Superior temporal gyrus (tissue), 1 donor: ENCODE measurements around the gene PLEKHH3.

Source experiments
- DNase-seq: peaks from one replicate; pipeline ENCODE4 v3.0.0-alpha.2; 2016; ENCODE audit errors: extremely low spot score

Gene PLEKHH3

GRCh38 chr17:42676424-42677011 is at the start of gene PLEKHH3:
Gene PLEKHH3 (minus strand): TSS chr17:42676994. CDS start chr17:42676563, 431 bp downstream.
- peak; percentile 55 for DNase-seq

- no peak for DNase-seq
Observed at GRCh38 chr17:42725143-42725542, 48.3 kb upstream of the PLEKHH3 start.

- DNase-seq, result no peak
Observed at GRCh38 chr17:42723636-42724035, 46.8 kb upstream of the PLEKHH3 start.

DNA sequence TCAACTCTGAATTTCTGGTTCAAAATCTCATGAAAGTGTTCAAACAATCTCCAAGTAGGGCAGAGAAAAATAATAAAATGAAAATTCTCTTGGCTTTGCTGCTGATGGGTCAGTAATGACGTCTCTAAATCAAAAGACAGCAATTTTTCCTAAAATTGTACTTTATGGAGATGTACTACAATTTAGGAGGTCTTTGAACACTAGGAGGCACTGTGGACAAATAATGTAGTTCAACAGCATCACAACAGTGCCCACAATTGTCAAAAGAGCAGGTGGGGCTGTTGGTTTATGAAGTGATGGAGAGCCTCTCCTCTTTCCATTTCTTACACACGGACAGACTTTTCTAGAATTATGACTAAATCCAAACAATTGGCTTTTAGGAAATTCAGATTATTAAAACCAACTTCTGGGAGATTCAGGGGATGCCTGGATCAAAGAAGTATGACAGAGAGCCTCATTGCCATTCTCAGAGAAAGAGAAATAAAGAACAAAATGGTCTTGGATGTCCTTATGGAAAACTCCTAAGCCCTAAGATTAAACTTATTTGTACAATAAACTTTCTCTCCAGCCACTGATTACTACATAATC is 44.3 kb upstream of the PLEKHH3 start:
- peak; percentile 92 for DNase-seq

DNA sequence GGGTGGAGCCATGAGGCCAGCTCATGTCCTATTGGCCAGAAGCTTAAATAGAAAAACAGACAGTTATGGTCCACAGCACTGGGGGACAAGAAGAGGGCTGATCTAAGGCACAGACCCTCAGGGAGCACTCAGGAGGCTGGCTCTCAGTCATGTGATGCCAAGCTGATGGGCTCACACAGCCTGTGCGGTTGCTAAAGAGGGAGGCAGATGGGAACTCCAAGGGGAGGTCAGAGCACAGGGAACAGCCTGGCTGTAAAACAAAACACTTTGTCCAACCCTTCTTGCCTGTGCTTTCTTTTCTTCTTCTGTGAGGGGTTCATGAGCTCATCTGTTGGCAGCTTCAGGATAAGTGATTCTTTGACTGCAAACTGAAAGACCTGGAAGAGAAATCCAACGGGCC is 32.8 kb upstream of the PLEKHH3 start:
- DNase-seq, result no peak

- no peak for DNase-seq
Observed at GRCh38 chr17:42708588-42708987, 31.8 kb upstream of the PLEKHH3 start.

DNA sequence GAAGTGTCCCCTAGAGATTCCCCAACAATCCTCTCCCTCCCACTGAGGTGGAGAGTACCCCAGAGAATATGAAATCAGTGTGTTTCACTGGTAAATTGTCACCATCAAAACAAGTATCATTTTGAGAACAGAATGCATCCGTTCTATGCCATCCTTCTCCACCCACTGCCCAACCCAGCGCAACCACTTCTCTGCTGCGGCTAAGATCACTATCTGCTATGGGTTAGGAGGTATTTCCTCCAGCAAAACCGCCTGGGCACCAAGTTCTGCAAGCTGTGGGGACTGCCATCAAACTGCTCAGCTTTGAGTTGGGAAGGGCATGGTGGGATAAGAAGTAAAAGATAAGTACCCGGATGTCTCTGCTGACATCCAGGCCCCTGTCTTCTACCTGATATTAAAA is 29.9 kb upstream of the PLEKHH3 start:
- DNase-seq, result no peak

DNA sequence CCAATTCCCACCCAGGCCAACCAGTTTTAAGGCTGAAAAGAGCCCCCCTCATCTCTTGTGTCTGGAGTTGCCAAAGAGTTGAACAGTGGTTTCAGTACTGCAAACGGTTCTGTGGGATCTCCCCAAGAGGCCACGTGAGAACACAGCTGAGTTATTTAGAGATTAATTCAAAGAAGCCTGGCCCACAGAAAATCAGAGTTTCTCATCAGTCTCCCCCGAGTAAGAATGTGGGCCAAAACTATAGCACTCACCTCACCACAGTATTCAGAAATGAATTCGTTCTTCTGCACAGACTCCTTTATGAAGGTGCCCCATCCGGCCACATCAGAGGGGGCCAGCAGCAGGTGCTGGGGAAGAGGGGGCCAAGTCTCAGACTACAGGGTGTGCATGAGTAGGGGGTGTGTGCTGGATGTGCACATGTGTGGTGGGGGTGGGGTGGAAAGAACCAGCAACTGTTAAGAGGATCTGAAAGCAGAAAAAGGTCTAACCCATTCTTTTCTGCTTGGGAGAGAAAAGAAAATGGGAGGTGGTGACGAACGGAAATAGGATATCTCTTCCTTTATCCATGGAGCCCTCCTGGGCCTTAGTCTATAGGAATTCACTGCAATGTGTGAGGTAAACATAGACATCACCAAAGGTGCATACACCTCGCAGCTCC is 28.2 kb upstream of the PLEKHH3 start:
- no peak for DNase-seq

GRCh38 chr17:42704490-42704836 is 27.7 kb upstream of the PLEKHH3 start:
- DNase-seq, result no peak

- DNase-seq, result no peak
Observed at GRCh38 chr17:42702446-42702845, 25.7 kb upstream of the PLEKHH3 start.

GRCh38 chr17:42700586-42701289 is 23.9 kb upstream of the PLEKHH3 start:
- no peak for DNase-seq

GRCh38 chr17:42699415-42699740 is 22.6 kb upstream of the PLEKHH3 start:
- no peak for DNase-seq

DNA sequence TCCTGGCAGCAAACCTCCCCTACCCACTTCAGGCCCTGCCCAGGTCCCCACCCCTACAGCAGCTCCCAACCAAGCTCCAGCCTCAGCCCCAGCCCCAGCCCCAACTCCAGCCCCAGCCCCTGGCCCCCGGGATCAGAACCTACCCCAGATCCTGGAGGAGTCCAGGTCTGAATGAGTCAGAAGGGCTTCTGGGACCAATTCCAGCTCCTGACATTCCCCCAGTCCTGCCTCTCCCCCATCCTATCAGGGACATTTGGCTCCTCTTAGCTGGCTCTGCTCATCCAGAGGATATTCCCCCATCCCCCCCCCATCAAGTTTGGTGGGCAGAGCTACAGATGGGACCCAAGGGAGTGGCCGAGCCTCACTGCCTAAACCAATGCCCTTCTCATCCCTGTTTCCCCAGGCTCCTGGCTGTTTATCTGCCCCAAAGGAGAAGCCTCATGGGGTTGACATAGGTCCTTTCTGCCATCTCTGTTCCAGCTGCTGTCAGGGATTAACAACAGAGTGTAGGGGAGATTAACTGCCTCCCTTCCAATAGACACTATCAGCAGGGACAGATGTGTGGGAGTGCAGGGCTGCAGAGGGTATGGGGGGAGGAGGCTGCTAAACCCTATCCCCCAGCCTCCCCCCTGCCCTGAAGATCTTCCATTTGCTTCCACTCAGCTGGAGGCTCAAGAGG is 22.1 kb upstream of the PLEKHH3 start:
- no peak for DNase-seq

DNA sequence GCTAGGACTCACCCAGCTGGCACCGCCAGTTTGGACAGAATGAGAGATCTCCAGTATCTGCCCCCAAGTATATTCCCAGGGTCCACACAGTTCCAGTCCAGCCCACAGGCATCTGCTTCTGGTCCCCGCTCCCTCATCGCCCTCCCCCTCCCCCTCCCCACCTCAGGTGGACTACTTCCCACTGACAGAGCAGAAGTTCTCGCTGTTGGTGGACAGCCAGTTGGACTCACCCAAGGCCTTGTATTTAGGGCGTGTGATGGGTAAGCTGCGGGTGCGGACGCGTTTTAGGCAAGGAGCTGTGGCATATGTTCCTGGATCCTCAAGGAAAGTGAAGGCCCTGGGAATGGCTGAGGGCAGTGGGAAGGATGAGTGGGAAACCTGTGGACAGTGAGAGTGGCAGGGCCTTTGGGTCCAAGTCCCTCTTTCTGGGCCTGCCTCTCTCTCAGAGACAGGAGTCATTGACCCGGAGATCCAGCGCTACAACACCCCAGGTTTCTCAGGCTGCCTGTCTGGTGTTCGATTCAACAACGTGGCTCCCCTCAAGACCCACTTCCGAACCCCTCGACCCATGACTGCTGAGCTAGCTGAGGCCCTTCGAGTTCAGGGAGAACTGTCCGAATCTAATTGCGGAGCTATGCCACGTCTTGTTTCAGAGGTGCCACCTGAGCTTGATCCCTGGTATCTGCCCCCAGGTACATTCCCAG is 20.5 kb upstream of the PLEKHH3 start:
- DNase-seq, result no peak

GRCh38 chr17:42695500-42695899 is 18.7 kb upstream of the PLEKHH3 start:
- DNase-seq, result no peak

- DNase-seq, result no peak
Observed at GRCh38 chr17:42694524-42694923, 17.7 kb upstream of the PLEKHH3 start.

DNA sequence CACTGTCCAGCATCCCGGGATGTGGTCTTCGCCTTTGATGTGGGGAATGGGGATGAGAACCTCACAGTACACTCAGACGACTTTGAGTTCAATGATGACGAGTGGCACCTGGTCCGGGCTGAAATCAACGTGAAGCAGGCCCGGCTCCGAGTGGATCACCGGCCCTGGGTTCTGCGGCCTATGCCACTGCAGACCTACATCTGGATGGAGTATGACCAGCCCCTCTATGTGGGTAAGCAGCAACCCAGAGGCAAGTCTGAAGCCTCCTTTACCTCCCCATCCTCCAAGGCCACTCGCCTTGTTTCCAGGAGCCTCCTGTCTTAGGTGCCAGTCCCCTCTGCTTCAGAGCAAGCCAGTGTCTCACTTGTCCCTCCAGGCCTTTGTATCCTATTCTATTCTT is 15.7 kb upstream of the PLEKHH3 start:
- DNase-seq, result no peak

DNA sequence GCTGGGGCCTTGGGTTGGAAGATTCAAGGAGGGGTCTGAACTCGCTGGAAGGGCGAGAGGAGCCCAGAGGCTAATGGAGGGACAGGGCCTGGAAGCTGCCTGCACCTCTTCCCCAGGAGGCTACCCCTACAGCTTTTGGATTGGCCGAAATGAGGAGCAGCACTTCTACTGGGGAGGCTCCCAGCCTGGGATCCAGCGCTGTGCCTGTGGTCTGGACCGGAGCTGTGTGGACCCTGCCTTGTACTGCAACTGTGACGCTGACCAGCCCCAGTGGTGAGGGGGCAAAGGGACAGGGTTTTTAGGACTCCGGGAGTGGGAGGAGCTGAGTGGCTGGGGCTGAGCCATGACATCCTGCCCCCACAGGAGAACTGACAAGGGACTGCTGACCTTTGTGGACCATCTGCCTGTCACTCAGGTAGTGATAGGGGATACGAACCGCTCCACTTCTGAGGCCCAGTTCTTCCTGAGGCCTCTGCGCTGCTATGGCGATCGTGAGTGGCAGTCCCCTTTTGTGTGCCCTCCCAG is 14.3 kb upstream of the PLEKHH3 start:
- no peak for DNase-seq

DNA sequence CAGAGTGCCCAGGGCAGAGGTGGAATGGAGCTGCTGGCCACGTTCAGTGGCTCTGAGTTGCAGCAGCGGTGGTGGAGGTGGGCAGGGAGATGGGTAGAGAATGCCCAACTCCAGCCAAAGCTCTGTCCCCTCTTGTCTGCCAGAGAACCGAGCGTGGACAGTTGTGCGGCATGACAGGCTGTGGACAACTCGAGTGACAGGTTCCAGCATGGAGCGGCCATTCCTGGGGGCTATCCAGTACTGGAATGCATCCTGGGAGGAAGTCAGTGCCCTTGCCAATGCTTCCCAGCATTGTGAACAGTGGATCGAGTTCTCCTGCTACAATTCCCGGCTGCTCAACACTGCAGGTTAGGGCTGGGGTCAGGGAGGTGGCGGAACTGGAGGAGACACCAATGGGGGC is 13.8 kb upstream of the PLEKHH3 start:
- DNase-seq, result no peak

DNA sequence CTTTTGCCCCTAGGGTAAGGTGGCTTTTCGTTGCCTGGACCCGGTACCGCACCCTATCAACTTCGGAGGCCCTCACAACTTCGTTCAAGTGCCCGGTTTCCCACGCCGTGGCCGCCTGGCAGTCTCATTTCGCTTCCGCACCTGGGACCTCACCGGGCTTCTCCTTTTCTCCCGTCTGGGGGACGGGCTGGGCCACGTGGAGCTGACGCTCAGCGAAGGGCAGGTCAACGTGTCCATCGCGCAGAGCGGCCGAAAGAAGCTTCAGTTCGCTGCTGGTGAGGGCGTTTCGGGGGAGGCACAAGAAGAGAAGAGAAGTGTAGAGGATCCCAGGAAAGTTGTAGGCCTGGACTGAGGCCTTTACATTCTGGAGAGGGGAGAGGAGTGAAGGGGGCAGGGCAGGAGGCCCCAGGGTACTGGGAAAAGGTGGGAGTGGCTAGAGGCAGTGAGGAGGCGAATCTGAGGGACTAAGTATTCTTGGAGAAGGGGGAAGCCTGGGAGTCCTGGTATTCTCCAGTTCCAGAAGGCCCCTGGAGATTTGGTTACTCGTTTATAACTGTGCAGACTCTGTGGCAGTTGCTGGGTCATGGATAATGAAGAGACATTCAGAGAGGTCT is 11.0 kb upstream of the PLEKHH3 start:
- no peak for DNase-seq

DNA sequence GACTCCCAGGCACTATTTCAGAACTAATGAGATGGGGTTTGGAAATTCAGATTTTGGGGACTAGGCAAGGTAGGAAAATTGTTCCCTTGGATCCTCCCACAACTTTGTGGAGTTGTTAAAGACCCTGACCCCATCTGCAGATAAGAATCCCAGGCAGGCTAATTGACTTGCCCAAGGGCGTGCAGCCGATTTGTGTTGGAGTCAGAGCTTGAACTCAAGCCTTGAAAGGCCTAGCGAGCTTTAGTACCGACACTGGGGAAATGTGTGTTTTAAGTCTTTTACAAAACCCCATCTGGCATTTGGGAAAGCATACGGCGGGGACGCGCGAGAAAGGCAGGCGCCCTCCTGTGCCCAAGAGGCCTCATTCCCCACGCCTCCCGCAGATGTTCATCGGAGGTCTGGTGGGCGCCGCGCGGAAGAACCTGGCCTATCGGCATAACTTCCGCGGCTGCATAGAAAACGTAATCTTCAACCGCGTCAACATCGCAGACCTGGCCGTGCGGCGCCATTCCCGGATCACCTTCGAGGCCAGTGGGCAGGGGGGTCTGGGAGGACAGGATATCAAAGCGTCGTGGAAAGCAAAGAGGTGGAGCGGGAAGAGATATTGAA is 9.8 kb upstream of the PLEKHH3 start:
- DNase-seq, result no peak
